Panc1 (cell line): ENCODE results near the gene CRIM1. TPM values are rescaled to one million over a fixed set of nuclear protein-coding genes. Genes with fewer than 3 reads are reported as not detected.

Experiments used
- ATAC-seq: fragments of 200-7000 bp; cut with Tn5 transposase; 2 replicates; pipeline ENCODE4 v1.9.1; 2020; ENCODE audit warnings: mild to moderate bottlenecking, moderate library complexity
- BruUV-seq: library from RNA; stranded (reverse); fragments of 400-500 nt; replicated peaks from 2 replicates; lab custom pipeline; 2021; lab: Mats Ljungman, UMichigan
- CTCF ChIA-PET: fragments of 300-600 bp; sonication (Branson Sonifier 250); formaldehyde crosslinking; loops from one replicate; lab custom pipeline; 2022; ENCODE audit warnings: antibody characterized with exemption; lab: Charles Lee
- POLR2A ChIA-PET: fragments of 300-600 bp; sonication (Branson Sonifier 250); formaldehyde crosslinking; loops from one replicate; lab custom pipeline; 2022; ENCODE audit warnings: antibody characterized with exemption; lab: Charles Lee
- DNase-seq: peaks from one replicate; pipeline ENCODE4 v3.0.0-alpha.2; 2010; ENCODE audit warnings: low read depth, low spot score
- H3K27ac ChIP-seq: 2 replicates; pipeline ENCODE4 v1.5.1; 2011; ENCODE audit warnings: mild to moderate bottlenecking, low read length, inconsistent platforms
- H3K27me3 ChIP-seq: fragments of 200-500 bp; sonication (Bioruptor generic); 2 replicates; pipeline ENCODE4 v1.6.0; 2014; ENCODE audit warnings: low read length, inconsistent platforms; ENCODE audit not compliant: control insufficient read depth, insufficient read depth
- H3K36me3 ChIP-seq: fragments of 200-500 bp; sonication (Bioruptor generic); 2 replicates; pipeline ENCODE4 v1.5.1; 2014; ENCODE audit warnings: inconsistent platforms, mild to moderate bottlenecking, low read length, moderate library complexity; ENCODE audit not compliant: control insufficient read depth, insufficient read depth
- H3K4me1 ChIP-seq: 2 replicates; pipeline ENCODE4 v1.5.1; 2011; ENCODE audit warnings: inconsistent platforms, mild to moderate bottlenecking, low read length, moderate library complexity; ENCODE audit not compliant: control insufficient read depth, insufficient read depth
- H3K4me3 ChIP-seq, 2 experiments: 2 replicates each; pipeline ENCODE4 v1.5.1; 2011 to 2012; ENCODE audit warnings: low read depth in 2 of 2, low read length in 2 of 2, mild to moderate bottlenecking in 2 of 2, inconsistent platforms in 1 of 2, moderate library complexity in 1 of 2
- H3K9me3 ChIP-seq: fragments of 200-500 bp; sonication (Bioruptor generic); 2 replicates; pipeline ENCODE4 v1.5.1; 2014; ENCODE audit warnings: low read depth, mild to moderate bottlenecking, inconsistent platforms, low read length, moderate library complexity; ENCODE audit not compliant: control insufficient read depth, insufficient read depth
- POLR2AphosphoS5 ChIP-seq: IDR thresholded peaks from 2 replicates; pipeline ENCODE4 v1.6.1; 2012; ENCODE audit warnings: mild to moderate bottlenecking, low read depth, low read length, moderate library complexity
- SIN3A ChIP-seq: IDR thresholded peaks from 2 replicates; pipeline ENCODE4 v1.6.1; 2012; ENCODE audit warnings: low read depth, mild to moderate bottlenecking, low read length, moderate library complexity, borderline replicate concordance; ENCODE audit not compliant: insufficient read depth
- TCF7L2 ChIP-seq: IDR thresholded peaks from 2 replicates; pipeline ENCODE4 v1.6.1; 2011; ENCODE audit warnings: mild to moderate bottlenecking, low read depth, low read length, inconsistent platforms
- in situ Hi-C: cut with HindIII; loops from 2 replicates; pipeline ENCODE4 v1.10.0; 2016; ENCODE audit warnings: low sequenced_read_pairs, low pct_unique_long_range_greater_than_20kb
- intact Hi-C: fragments of 100-400 bp; cut with micrococcal nuclease; formaldehyde crosslinking; loops from one replicate; pipeline ENCODE4 v1.10.0; 2022; ENCODE audit not compliant: unreplicated experiment
- total RNA-seq: library from RNA; stranded (reverse); gene quantifications from one replicate; pipeline ENCODE4 v1.2.1, GENCODE V29; 2021; ENCODE audit not compliant: unreplicated experiment
- TF ChIP-seq, protein P1 (sequence below): fragments of 450-650 bp; IDR thresholded peaks from 2 replicates; pipeline ENCODE4 v1.5.1; 2017; ENCODE audit warnings: mild to moderate bottlenecking
- TF ChIP-seq, protein P2 (sequence below), 2 experiments: IDR thresholded peaks; 2 replicates each; pipeline ENCODE4 v1.6.1; 2011 to 2012; ENCODE audit warnings: low read depth in 2 of 2, control low read depth in 1 of 2, low read length in 1 of 2, mild to moderate bottlenecking in 1 of 2, moderate library complexity in 1 of 2; ENCODE audit not compliant: insufficient read depth in 1 of 2

Gene CRIM1
- total RNA-seq, 1 experiment from 2014 or later: 290 TPM

DNA sequence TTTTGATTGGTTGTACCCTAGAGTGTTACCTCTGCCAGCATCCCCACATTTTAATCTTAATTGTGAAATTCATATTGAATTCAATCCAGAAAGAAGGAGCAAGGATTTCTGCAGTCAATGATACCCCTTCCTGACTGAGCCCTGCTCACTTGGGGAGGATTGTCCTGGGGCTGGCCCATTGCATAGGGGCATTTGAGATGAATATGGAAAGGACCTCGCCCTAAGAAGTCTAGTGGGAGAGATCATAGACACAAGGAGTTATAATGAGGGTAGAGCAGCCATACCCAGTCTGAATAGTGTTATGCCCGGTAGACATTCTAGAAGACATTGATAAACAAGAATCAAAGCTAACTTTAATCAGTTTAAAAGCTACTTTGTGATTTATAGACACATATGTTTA is 53.8 kb downstream of the CRIM1 start:
- peaks cover 100% of the 10 kb centered on the region for H3K4me1 ChIP-seq
- H3K4me3 ChIP-seq: no peak overlapping the region
- peak overlapping the region; percentile 96 for H3K27ac ChIP-seq
- CTCF ChIA-PET: no interaction called here
- POLR2A ChIA-PET: interaction anchor here (0.6 to 0.9 kb wide), 3 partner anchors 35 to 41 kb away, joined by 3 read pairs; no protein-coding TSS in a partner anchor
- DNase-seq: no peak
- peak; percentile 19; the same call in 1 of the 2 replicates for ATAC-seq
- no TSS peak for BruUV-seq
- no peaks in the 10 kb centered on the region for H3K27me3 ChIP-seq
- intact Hi-C loops (loop anchor here (5.0 kb wide), 2 partner anchors 37 to 52 kb away; partner anchors contain the start of gene CRIM1), in situ Hi-C loops (no loop called here)
- peaks cover 13% of the 10 kb centered on the region; the same call in 1 of the 2 replicates for H3K36me3 ChIP-seq
- TF ChIP-seq, protein P1, sequence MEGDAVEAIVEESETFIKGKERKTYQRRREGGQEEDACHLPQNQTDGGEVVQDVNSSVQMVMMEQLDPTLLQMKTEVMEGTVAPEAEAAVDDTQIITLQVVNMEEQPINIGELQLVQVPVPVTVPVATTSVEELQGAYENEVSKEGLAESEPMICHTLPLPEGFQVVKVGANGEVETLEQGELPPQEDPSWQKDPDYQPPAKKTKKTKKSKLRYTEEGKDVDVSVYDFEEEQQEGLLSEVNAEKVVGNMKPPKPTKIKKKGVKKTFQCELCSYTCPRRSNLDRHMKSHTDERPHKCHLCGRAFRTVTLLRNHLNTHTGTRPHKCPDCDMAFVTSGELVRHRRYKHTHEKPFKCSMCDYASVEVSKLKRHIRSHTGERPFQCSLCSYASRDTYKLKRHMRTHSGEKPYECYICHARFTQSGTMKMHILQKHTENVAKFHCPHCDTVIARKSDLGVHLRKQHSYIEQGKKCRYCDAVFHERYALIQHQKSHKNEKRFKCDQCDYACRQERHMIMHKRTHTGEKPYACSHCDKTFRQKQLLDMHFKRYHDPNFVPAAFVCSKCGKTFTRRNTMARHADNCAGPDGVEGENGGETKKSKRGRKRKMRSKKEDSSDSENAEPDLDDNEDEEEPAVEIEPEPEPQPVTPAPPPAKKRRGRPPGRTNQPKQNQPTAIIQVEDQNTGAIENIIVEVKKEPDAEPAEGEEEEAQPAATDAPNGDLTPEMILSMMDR: no peak
- TF ChIP-seq SIN3A: no peak
- no peak for TF ChIP-seq TCF7L2
- TF ChIP-seq POLR2AphosphoS5: no peak
- TF ChIP-seq, protein P2, sequence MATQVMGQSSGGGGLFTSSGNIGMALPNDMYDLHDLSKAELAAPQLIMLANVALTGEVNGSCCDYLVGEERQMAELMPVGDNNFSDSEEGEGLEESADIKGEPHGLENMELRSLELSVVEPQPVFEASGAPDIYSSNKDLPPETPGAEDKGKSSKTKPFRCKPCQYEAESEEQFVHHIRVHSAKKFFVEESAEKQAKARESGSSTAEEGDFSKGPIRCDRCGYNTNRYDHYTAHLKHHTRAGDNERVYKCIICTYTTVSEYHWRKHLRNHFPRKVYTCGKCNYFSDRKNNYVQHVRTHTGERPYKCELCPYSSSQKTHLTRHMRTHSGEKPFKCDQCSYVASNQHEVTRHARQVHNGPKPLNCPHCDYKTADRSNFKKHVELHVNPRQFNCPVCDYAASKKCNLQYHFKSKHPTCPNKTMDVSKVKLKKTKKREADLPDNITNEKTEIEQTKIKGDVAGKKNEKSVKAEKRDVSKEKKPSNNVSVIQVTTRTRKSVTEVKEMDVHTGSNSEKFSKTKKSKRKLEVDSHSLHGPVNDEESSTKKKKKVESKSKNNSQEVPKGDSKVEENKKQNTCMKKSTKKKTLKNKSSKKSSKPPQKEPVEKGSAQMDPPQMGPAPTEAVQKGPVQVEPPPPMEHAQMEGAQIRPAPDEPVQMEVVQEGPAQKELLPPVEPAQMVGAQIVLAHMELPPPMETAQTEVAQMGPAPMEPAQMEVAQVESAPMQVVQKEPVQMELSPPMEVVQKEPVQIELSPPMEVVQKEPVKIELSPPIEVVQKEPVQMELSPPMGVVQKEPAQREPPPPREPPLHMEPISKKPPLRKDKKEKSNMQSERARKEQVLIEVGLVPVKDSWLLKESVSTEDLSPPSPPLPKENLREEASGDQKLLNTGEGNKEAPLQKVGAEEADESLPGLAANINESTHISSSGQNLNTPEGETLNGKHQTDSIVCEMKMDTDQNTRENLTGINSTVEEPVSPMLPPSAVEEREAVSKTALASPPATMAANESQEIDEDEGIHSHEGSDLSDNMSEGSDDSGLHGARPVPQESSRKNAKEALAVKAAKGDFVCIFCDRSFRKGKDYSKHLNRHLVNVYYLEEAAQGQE (IDR thresholded peaks at IDR 0.05; ENCODE audit: insufficient read depth in 1 of 2, low read depth in 2 of 2, low read length in 1 of 2): no peak
- H3K9me3 ChIP-seq: no peaks in the 10 kb centered on the region

DNA sequence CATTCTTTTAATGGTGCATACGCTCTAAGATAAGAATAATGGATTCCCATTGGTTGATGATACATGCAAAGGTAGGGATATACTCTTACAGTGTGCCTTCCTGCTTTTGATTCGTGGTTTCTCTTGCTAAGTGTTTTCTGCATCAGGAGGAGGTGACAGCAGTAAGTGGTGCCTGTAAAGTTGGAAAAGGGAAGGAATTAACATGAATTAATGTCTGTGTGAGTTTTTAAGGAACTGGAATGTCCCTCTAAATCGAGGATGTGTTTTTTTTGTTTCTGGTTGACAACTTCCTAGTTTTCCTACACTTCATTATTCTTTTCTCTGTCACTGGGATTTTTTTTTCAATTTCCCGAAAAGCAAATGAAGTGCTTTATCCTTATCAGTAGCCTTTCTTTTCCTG is 54.4 kb downstream of the CRIM1 start:
- DNase-seq (no peak), ATAC-seq (no peak)
- BruUV-seq: no TSS peak
- CTCF ChIA-PET: no interaction called here
- peak overlapping the region; percentile 96 for H3K27ac ChIP-seq
- POLR2A ChIA-PET: interaction anchor here (0.6 kb wide), 1 partner anchor 296 kb away, joined by 3 read pairs; no protein-coding TSS in a partner anchor
- H3K4me1 ChIP-seq: peaks cover 100% of the 10 kb centered on the region
- no peaks in the 10 kb centered on the region for H3K27me3 ChIP-seq
- no peak overlapping the region for H3K4me3 ChIP-seq
- in situ Hi-C loops (no loop called here), intact Hi-C loops (loop anchor here (5.0 kb wide), 2 partner anchors 38 to 53 kb away; partner anchors contain the start of gene CRIM1)
- TF ChIP-seq SIN3A (no peak), POLR2AphosphoS5 (no peak), TCF7L2 (no peak)
- TF ChIP-seq, protein P2 (IDR thresholded peaks at IDR 0.05; ENCODE audit: insufficient read depth in 1 of 2, low read depth in 2 of 2, low read length in 1 of 2): no peak
- TF ChIP-seq, protein P1: no peak
- peaks cover 13% of the 10 kb centered on the region; the same call in 1 of the 2 replicates for H3K36me3 ChIP-seq
- H3K9me3 ChIP-seq: no peaks in the 10 kb centered on the region
